WTC11 (cell line): ENCODE data around the gene FETUB. TPM values are rescaled to one million over a fixed set of nuclear protein-coding genes. Genes with fewer than 3 reads are reported as not detected.
A peak's percentile ranks its signal among the peaks of the same experiment; 100 is the strongest.

Experiments used
- ATAC-seq: fragments of 200-7000 bp; cut with Tn5 transposase; 2 replicates; pipeline ENCODE4 v1.10.0; 2021; ENCODE audit warnings: mild to moderate bottlenecking, moderate library complexity
- CTCF ChIA-PET: fragments of 300-600 bp; sonication (Branson Sonifier 250); formaldehyde crosslinking; loops from one replicate; lab custom pipeline; 2021; ENCODE audit warnings: antibody characterized with exemption; lab: Charles Lee
- POLR2A ChIA-PET: fragments of 350-600 bp; sonication (Branson Sonifier 250); formaldehyde crosslinking; loops from one replicate; lab custom pipeline; 2021; ENCODE audit warnings: antibody characterized with exemption; lab: Charles Lee
- DNase-seq: peaks from one replicate; pipeline ENCODE4 v3.0.0; 2021; ENCODE audit warnings: low spot score
- H3K27ac Mint-ChIP-seq: 2 replicates; pipeline ENCODE4 v1.8.0; 2021; ENCODE audit warnings: mixed read lengths
- H3K27me3 Mint-ChIP-seq: 2 replicates; pipeline ENCODE4 v1.8.0; 2021; ENCODE audit warnings: low read depth, mild to moderate bottlenecking, moderate library complexity, mixed read lengths
- H3K36me3 Mint-ChIP-seq: 2 replicates; pipeline ENCODE4 v1.8.0; 2021; ENCODE audit warnings: mixed read lengths
- H3K4me1 Mint-ChIP-seq: 2 replicates; pipeline ENCODE4 v1.8.0; 2022; ENCODE audit warnings: mixed read lengths
- H3K4me3 Mint-ChIP-seq: 2 replicates; pipeline ENCODE4 v1.8.0; 2021; ENCODE audit warnings: mild to moderate bottlenecking, moderate library complexity, mixed read lengths
- H3K9me3 Mint-ChIP-seq: 2 replicates; pipeline ENCODE4 v1.8.0; 2021; ENCODE audit warnings: mixed read lengths
- AFF4 ChIP-seq: sonication (generic); formaldehyde crosslinking; IDR thresholded peaks from 2 replicates; pipeline ENCODE4 v1.8.1; 2023; ENCODE audit warnings: mild to moderate bottlenecking, missing genetic modification reagents, borderline replicate concordance
- CDX4 ChIP-seq: fragments of 250-450 bp; sonication (Bioruptor Pico); IDR thresholded peaks from 2 replicates; pipeline ENCODE4 v1.9.0; 2021; ENCODE audit warnings: moderate library complexity, mild to moderate bottlenecking, inconsistent platforms, borderline replicate concordance
- CREM ChIP-seq: sonication (generic); formaldehyde crosslinking; IDR thresholded peaks from 2 replicates; pipeline ENCODE4 v1.8.1; 2022; ENCODE audit warnings: mild to moderate bottlenecking, missing genetic modification reagents, moderate library complexity
- ESRRA ChIP-seq: sonication (generic); formaldehyde crosslinking; IDR thresholded peaks from 2 replicates; pipeline ENCODE4 v1.8.1; 2022; ENCODE audit warnings: mild to moderate bottlenecking, missing genetic modification reagents, borderline replicate concordance
- FOXP1 ChIP-seq: sonication (generic); formaldehyde crosslinking; IDR thresholded peaks from 2 replicates; pipeline ENCODE4 v1.8.0; 2022; ENCODE audit warnings: missing genetic modification reagents, mild to moderate bottlenecking, moderate library complexity, borderline replicate concordance
- GABPB1 ChIP-seq: sonication (generic); formaldehyde crosslinking; IDR thresholded peaks from 2 replicates; pipeline ENCODE4 v1.8.1; 2023; ENCODE audit warnings: mild to moderate bottlenecking, missing genetic modification reagents
- HMGXB4 ChIP-seq: sonication (generic); formaldehyde crosslinking; IDR thresholded peaks from 2 replicates; pipeline ENCODE4 v1.8.1; 2023; ENCODE audit warnings: mild to moderate bottlenecking, moderate library complexity, missing genetic modification reagents
- MXD4 ChIP-seq: fragments of 250-450 bp; sonication (Bioruptor Pico); IDR thresholded peaks from 2 replicates; pipeline ENCODE4 v1.8.0; 2021; ENCODE audit warnings: mild to moderate bottlenecking, moderate library complexity, borderline replicate concordance
- PRRX2 ChIP-seq: fragments of 250-450 bp; sonication (Bioruptor Pico); IDR thresholded peaks from 2 replicates; pipeline ENCODE4 v1.8.0; 2021; ENCODE audit warnings: mild to moderate bottlenecking
- USF1 ChIP-seq: sonication (generic); formaldehyde crosslinking; IDR thresholded peaks from 2 replicates; pipeline ENCODE4 v1.8.0; 2022; ENCODE audit warnings: mild to moderate bottlenecking, missing genetic modification reagents
- ZNF396 ChIP-seq: fragments of 250-450 bp; sonication (Bioruptor Pico); IDR thresholded peaks from 2 replicates; pipeline ENCODE4 v1.8.0; 2021; ENCODE audit warnings: mild to moderate bottlenecking, moderate library complexity, borderline replicate concordance
- ZSCAN18 ChIP-seq: fragments of 250-450 bp; sonication (Bioruptor Pico); IDR thresholded peaks from 2 replicates; pipeline ENCODE4 v2.1.2; 2022; ENCODE audit warnings: mild to moderate bottlenecking, moderate library complexity
- total RNA-seq: library from RNA; stranded (reverse); gene quantifications from 3 replicates; pipeline ENCODE4 v1.2.3, GENCODE V29; 2021
- TF ChIP-seq, protein P1 (sequence below): fragments of 250-450 bp; sonication (Bioruptor Pico); IDR thresholded peaks from 2 replicates; pipeline ENCODE4 v1.8.0; 2021; ENCODE audit warnings: mild to moderate bottlenecking

Gene FETUB
- total RNA-seq, 1 experiment from 2014 or later = not detected

DNA sequence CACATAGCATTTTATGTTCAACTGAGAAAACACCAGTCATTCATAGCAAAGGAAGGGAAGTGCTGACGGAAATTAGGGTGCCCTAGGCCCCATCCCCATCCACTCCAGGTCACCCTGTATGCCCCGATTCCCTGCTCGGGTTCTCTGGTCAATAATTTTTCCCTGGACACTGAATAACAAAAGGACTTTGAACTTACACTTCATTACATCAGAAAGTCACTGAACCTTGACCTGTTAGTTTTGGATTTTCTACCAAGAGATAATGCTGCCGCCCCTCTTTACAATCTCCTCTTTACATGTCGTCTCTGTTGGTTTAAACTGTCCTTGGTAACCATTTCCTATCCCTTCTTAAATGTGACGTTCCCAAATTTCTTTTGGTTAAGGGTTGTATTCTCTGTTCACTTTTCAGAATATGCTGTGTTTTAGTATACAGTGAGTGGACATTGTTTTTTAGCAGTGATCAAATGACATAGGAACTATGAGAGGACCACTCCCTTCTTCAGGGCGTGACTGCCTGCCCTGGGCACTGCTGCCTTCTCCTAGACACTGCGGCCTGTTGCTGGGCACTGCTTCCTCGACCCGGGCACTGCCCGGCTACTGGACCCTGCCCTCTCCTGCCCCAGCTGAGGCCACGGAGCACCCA is 40.9 kb upstream of the FETUB start:
- no peak overlapping the region for H3K4me3 Mint-ChIP-seq
- peaks cover 6% of the 10 kb centered on the region; the same call in 1 of the 2 replicates for H3K27me3 Mint-ChIP-seq
- ATAC-seq = no peak
- TF ChIP-seq HMGXB4 (CRISPR knock-in tag) (no peak), USF1 (CRISPR knock-in tag) (no peak), ZNF396 (CRISPR knock-in tag) (no peak), GABPB1 (CRISPR knock-in tag) (peak; percentile 98), PRRX2 (CRISPR knock-in tag) (no peak)
- TF ChIP-seq, all 79 proteins: peak for 1
- ChIA-PET CTCF (interaction anchor here (2.5 to 10.5 kb wide), 2 partner anchors 15 to 18 kb away, joined by 10 to 87 read pairs; partner anchors contain the start of gene AHSG), POLR2A (no interaction called here)
- Mint-ChIP-seq H3K27ac (no peak overlapping the region), H3K4me1 (peaks cover 6% of the 10 kb centered on the region), H3K36me3 (no peaks in the 10 kb centered on the region), H3K9me3 (no peaks in the 10 kb centered on the region)
- no peak for DNase-seq

GRCh38 chr3:186599785-186600166 is 40.4 kb upstream of the FETUB start:
- no peak for TF ChIP-seq AFF4
- no peak for TF ChIP-seq ZSCAN18 (CRISPR knock-in tag)
- no peak for TF ChIP-seq ESRRA (CRISPR knock-in tag)
- TF ChIP-seq, protein P1, sequence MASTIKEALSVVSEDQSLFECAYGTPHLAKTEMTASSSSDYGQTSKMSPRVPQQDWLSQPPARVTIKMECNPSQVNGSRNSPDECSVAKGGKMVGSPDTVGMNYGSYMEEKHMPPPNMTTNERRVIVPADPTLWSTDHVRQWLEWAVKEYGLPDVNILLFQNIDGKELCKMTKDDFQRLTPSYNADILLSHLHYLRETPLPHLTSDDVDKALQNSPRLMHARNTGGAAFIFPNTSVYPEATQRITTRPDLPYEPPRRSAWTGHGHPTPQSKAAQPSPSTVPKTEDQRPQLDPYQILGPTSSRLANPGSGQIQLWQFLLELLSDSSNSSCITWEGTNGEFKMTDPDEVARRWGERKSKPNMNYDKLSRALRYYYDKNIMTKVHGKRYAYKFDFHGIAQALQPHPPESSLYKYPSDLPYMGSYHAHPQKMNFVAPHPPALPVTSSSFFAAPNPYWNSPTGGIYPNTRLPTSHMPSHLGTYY = no peak
- TF ChIP-seq FOXP1 (CRISPR knock-in tag) = no peak
- no peak for TF ChIP-seq CREM (CRISPR knock-in tag)
- no peak for TF ChIP-seq MXD4 (CRISPR knock-in tag)
- TF ChIP-seq CDX4 = no peak
- TF ChIP-seq, all 79 proteins: peak for 0
- DNase-seq = no peak
- peaks cover 6% of the 10 kb centered on the region for H3K4me1 Mint-ChIP-seq
- H3K9me3 Mint-ChIP-seq = no peaks in the 10 kb centered on the region
- ChIA-PET CTCF (interaction anchor here (2.5 to 10.5 kb wide), 2 partner anchors 14 to 17 kb away, joined by 10 to 87 read pairs; partner anchors contain the start of gene AHSG), POLR2A (no interaction called here)
- no peak overlapping the region for H3K4me3 Mint-ChIP-seq
- H3K27me3 Mint-ChIP-seq = peaks cover 6% of the 10 kb centered on the region; the same call in 1 of the 2 replicates
- H3K36me3 Mint-ChIP-seq = no peaks in the 10 kb centered on the region
- H3K27ac Mint-ChIP-seq = no peak overlapping the region
- no peak for ATAC-seq
